Neural cell (in vitro differentiated cells): Measurements from ENCODE around the gene PHACTR2. TPM values are rescaled to one million over a fixed set of nuclear protein-coding genes. Genes with fewer than 3 reads are reported as not detected.

ENCODE experiments used
- H2AFZ ChIP-seq: fragments of 200-600, 300-800 bp; sonication (generic), shearing (Covaris generic); 2 replicates; pipeline ENCODE4 v1.6.0; 2014; ENCODE audit warnings: low read depth, mild to moderate bottlenecking, antibody characterized with exemption, low read length, moderate library complexity
- H3F3A ChIP-seq: fragments of 200-600 bp; shearing (Covaris generic); 2 replicates; pipeline ENCODE4 v1.6.1; 2016; ENCODE audit warnings: mild to moderate bottlenecking, moderate library complexity, mixed read lengths, antibody characterized with exemption, low read length; ENCODE audit not compliant: insufficient read depth, poor library complexity, severe bottlenecking
- H3K27ac ChIP-seq: fragments of 200-600, 300-800 bp; sonication (generic), shearing (Covaris generic); 2 replicates; pipeline ENCODE4 v1.5.1; 2014; ENCODE audit warnings: mild to moderate bottlenecking, low read length, moderate library complexity
- H3K27me3 ChIP-seq: fragments of 300-800, 200-600 bp; sonication (generic), shearing (Covaris generic); 2 replicates; pipeline ENCODE4 v1.6.0; 2014; ENCODE audit warnings: mild to moderate bottlenecking, low read depth, low read length, moderate library complexity; ENCODE audit not compliant: insufficient read depth
- H3K36me3 ChIP-seq: fragments of 300-800, 200-600 bp; sonication (generic), shearing (Covaris generic); 2 replicates; pipeline ENCODE4 v1.5.1; 2014; ENCODE audit warnings: mild to moderate bottlenecking, antibody characterized with exemption, low read length, moderate library complexity; ENCODE audit not compliant: insufficient read depth
- H3K4me2 ChIP-seq: fragments of 300-800, 200-600 bp; sonication (generic), shearing (Covaris generic); 2 replicates; pipeline ENCODE4 v1.6.0; 2014; ENCODE audit warnings: mild to moderate bottlenecking, low read length
- H3K4me3 ChIP-seq: fragments of 300-800, 200-600 bp; sonication (generic), shearing (Covaris generic); 2 replicates; pipeline ENCODE4 v1.5.1; 2014; ENCODE audit warnings: mild to moderate bottlenecking, low read length, moderate library complexity
- H3K79me2 ChIP-seq: fragments of 200-600 bp; shearing (Covaris generic); replicated peaks from 2 replicates; pipeline ENCODE4 v1.6.0; 2014; ENCODE audit warnings: mild to moderate bottlenecking, low read length, moderate library complexity; ENCODE audit not compliant: insufficient read depth
- H3K9ac ChIP-seq: fragments of 300-800, 200-600 bp; sonication (generic), shearing (Covaris generic); 2 replicates; pipeline ENCODE4 v1.6.1; 2016; ENCODE audit warnings: mild to moderate bottlenecking, low read length, mixed read lengths
- H3K9me2 ChIP-seq: fragments of 200-600 bp; shearing (Covaris generic); 2 replicates; pipeline ENCODE4 v1.6.1; 2016; ENCODE audit warnings: mild to moderate bottlenecking, low read length, mixed read lengths; ENCODE audit not compliant: insufficient read depth
- H3K9me3 ChIP-seq: fragments of 200-600, 300-800 bp; sonication (generic), shearing (Covaris generic); 2 replicates; pipeline ENCODE4 v1.6.1; 2016; ENCODE audit warnings: mild to moderate bottlenecking, mixed run types, low read length, moderate library complexity, mixed read lengths
- H4K20me1 ChIP-seq: fragments of 200-600 bp; shearing (Covaris generic); 2 replicates; pipeline ENCODE4 v1.6.1; 2016; ENCODE audit warnings: mild to moderate bottlenecking, mixed run types; ENCODE audit not compliant: insufficient read depth
- CTCF ChIP-seq: fragments of 450-650 bp; IDR thresholded peaks from 2 replicates; pipeline ENCODE4 v1.5.1; 2014; ENCODE audit warnings: antibody characterized with exemption, mild to moderate bottlenecking, moderate library complexity; ENCODE audit not compliant: poor library complexity, severe bottlenecking
- EP300 ChIP-seq: fragments of 450-650 bp; conservative IDR thresholded peaks from 2 replicates; pipeline ENCODE4 v1.6.1; 2014; ENCODE audit warnings: antibody characterized with exemption, mild to moderate bottlenecking, moderate library complexity; ENCODE audit not compliant: poor library complexity, severe bottlenecking
- EZH2 ChIP-seq: fragments of 200-600, 300-800 bp; shearing (Covaris generic), sonication (generic); IDR thresholded peaks from 2 replicates; pipeline ENCODE4 v1.6.1; 2014; ENCODE audit warnings: antibody characterized with exemption, low read length, borderline replicate concordance, mild to moderate bottlenecking; ENCODE audit not compliant: insufficient read depth, poor library complexity, severe bottlenecking
- MXI1 ChIP-seq: fragments of 450-650 bp; conservative IDR thresholded peaks from 2 replicates; pipeline ENCODE4 v1.6.1; 2014; ENCODE audit warnings: antibody characterized with exemption, mild to moderate bottlenecking; ENCODE audit not compliant: poor library complexity, severe bottlenecking
- POLR2AphosphoS5 ChIP-seq: IDR thresholded peaks from 2 replicates; pipeline ENCODE4 v1.6.1; 2012
- RAD21 ChIP-seq: fragments of 450-650 bp; conservative IDR thresholded peaks from 2 replicates; pipeline ENCODE4 v1.6.1; 2014; ENCODE audit warnings: antibody characterized with exemption, mild to moderate bottlenecking, moderate library complexity
- SMC3 ChIP-seq: fragments of 450-650 bp; conservative IDR thresholded peaks from 2 replicates; pipeline ENCODE4 v1.6.1; 2014; ENCODE audit warnings: antibody characterized with exemption, mild to moderate bottlenecking, moderate library complexity; ENCODE audit not compliant: poor library complexity
- TAF1 ChIP-seq: IDR thresholded peaks from 2 replicates; pipeline ENCODE4 v1.6.1; 2012; ENCODE audit warnings: low read depth
- polyA plus RNA-seq: library from polyadenylated mRNA; depleted of rRNA; stranded (reverse); fragments of >200 nt; gene quantifications from 2 replicates; pipeline ENCODE4 v1.2.3, GENCODE V29; 2014
- TF ChIP-seq, protein P1 (sequence below): IDR thresholded peaks from 2 replicates; pipeline ENCODE4 v1.6.1; 2012; ENCODE audit warnings: borderline replicate concordance

Gene PHACTR2
- polyA plus RNA-seq, 1 donor from 2014 or later, result 2.8 TPM

- no peaks in the 10 kb centered on the region for H4K20me1 ChIP-seq
- H3K4me2 ChIP-seq, result no peak overlapping the region
- TF ChIP-seq, protein P1, sequence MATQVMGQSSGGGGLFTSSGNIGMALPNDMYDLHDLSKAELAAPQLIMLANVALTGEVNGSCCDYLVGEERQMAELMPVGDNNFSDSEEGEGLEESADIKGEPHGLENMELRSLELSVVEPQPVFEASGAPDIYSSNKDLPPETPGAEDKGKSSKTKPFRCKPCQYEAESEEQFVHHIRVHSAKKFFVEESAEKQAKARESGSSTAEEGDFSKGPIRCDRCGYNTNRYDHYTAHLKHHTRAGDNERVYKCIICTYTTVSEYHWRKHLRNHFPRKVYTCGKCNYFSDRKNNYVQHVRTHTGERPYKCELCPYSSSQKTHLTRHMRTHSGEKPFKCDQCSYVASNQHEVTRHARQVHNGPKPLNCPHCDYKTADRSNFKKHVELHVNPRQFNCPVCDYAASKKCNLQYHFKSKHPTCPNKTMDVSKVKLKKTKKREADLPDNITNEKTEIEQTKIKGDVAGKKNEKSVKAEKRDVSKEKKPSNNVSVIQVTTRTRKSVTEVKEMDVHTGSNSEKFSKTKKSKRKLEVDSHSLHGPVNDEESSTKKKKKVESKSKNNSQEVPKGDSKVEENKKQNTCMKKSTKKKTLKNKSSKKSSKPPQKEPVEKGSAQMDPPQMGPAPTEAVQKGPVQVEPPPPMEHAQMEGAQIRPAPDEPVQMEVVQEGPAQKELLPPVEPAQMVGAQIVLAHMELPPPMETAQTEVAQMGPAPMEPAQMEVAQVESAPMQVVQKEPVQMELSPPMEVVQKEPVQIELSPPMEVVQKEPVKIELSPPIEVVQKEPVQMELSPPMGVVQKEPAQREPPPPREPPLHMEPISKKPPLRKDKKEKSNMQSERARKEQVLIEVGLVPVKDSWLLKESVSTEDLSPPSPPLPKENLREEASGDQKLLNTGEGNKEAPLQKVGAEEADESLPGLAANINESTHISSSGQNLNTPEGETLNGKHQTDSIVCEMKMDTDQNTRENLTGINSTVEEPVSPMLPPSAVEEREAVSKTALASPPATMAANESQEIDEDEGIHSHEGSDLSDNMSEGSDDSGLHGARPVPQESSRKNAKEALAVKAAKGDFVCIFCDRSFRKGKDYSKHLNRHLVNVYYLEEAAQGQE, result no peak
- TF ChIP-seq CTCF (no peak), TAF1 (no peak)
- H3F3A ChIP-seq, result no peaks in the 10 kb centered on the region
- H3K27ac ChIP-seq, result no peak overlapping the region
- no peaks in the 10 kb centered on the region for H3K79me2 ChIP-seq
- H3K9me3 ChIP-seq, result no peaks in the 10 kb centered on the region
- no peaks in the 10 kb centered on the region for H3K36me3 ChIP-seq
- no peak overlapping the region for H3K9ac ChIP-seq
- no peaks in the 10 kb centered on the region for H3K9me2 ChIP-seq
- H3K4me3 ChIP-seq, result no peak overlapping the region
- H3K27me3 ChIP-seq, result no peaks in the 10 kb centered on the region
- H2AFZ ChIP-seq, result no peak overlapping the region
These were observed 43.9 kb downstream of the PHACTR2 start for GRCh38 chr6:143721642-143722041.

DNA sequence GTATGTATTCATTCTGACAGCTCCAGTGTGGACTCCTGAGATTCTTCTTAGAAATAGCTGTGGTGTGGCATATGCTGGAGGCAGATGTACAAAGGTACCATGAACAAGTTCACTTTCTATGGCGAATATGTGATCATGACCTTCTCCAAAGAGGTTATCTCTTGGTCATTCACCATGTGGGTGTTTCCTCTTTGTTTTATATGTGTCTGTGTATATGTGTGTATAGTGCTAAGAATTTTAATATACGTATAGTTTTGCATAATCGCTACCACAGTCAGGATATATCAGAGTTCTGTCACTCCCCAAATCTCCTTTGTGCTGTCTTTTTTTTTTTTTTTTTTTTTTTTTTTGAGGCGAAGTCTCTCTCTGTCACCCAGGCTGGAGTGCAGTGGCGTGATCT is 47.1 kb downstream of the PHACTR2 start:
- no peak overlapping the region for H3K9ac ChIP-seq
- no peaks in the 10 kb centered on the region for H3F3A ChIP-seq
- no peaks in the 10 kb centered on the region for H3K79me2 ChIP-seq
- no peak for TF ChIP-seq TAF1
- no peak for TF ChIP-seq MXI1
- TF ChIP-seq POLR2AphosphoS5, result no peak
- TF ChIP-seq, protein P1, result no peak
- no peak for TF ChIP-seq EZH2
- TF ChIP-seq RAD21, result no peak
- no peak for TF ChIP-seq EP300
- TF ChIP-seq CTCF, result no peak
- TF ChIP-seq SMC3, result no peak
- H3K4me2 ChIP-seq, result no peak overlapping the region
- peaks cover 4% of the 10 kb centered on the region for H3K9me3 ChIP-seq
- H3K36me3 ChIP-seq, result no peaks in the 10 kb centered on the region
- no peak overlapping the region for H3K27ac ChIP-seq
- H4K20me1 ChIP-seq, result no peaks in the 10 kb centered on the region
- no peak overlapping the region for H3K4me3 ChIP-seq
- no peaks in the 10 kb centered on the region for H3K27me3 ChIP-seq
- H3K9me2 ChIP-seq, result no peaks in the 10 kb centered on the region
- H2AFZ ChIP-seq, result no peak overlapping the region
